GM19463 (cell line): ENCODE measurements around the gene TRIM17.
"Not testable (repeated sequence)": the region's sequence is repeated elsewhere in the genome, so short reads cannot be mapped to it uniquely, and the experiment has no call there.

Source experiments
- ATAC-seq: cut with Tn5 transposase; IDR thresholded peaks from one replicate; pipeline ENCODE4 v1.9.1; 2021; ENCODE audit warnings: mild to moderate bottlenecking, moderate library complexity; ENCODE audit not compliant: unreplicated experiment

The TRIM17 gene

GRCh38 chr1:228448372-228448771 is 31.7 kb upstream of the TRIM17 start:
- ATAC-seq, result no peak

DNA sequence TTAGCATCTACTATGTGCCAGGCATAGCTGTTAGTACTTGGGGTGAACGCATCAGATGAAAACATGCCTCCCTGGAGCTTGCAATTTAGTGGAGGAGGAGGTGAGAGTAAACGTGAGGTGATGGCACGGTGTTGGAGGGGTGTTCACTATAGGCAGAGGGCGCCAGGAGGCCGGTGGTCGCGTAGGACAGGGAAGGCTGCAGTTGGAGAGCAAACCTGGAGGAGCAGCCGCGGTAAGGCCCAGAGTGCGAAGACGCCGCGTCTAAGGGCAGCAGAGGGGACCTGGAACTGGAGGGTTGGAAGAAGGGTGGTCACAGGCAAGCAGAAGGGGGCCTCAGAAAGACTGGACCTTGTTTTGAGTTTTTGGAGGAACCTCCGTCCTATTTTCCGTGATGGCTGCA is 30.2 kb upstream of the TRIM17 start:
- ATAC-seq, result no peak

- ATAC-seq, result no peak
Observed at GRCh38 chr1:228445843-228446650, 29.4 kb upstream of the TRIM17 start.

GRCh38 chr1:228445490-228445842 is 28.8 kb upstream of the TRIM17 start:
- no peak for ATAC-seq

GRCh38 chr1:228443395-228443794 is 26.7 kb upstream of the TRIM17 start:
- ATAC-seq, result no peak

DNA sequence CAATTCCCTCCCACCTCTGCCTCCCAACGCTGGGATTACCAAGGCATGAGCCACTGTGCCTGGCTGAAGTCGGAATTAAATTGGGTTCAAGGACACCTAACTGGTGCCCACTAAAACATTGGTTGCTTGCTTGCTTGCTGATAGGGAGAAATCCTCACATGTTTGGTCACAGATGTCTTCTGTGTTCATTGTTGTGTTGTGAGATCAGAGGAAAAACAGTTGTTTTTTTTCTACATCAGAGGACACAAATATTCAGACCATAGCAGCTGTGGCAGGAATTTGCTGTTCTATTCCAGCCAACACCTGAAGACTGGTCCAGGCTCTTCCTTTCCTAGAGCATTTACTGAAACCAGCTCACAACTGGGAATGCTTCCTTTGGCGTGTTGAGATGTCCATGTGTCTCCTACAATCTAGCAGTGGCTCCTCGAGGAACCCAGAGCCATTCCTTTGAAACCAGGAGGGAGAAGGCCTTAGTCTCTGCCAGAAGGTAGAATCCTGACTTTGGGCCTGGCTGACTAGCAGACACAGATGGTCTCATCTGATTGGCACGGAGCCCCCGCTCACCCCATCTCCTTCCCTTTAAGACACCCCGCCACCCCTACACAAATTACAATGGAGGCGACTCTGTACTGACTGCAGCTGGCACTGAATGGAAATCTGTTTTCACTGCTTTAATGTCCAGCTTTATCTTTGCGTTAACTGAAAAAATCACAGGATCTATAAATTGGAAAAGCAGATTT is 24.3 kb upstream of the TRIM17 start:
- no peak for ATAC-seq

GRCh38 chr1:228438266-228438665 is 21.6 kb upstream of the TRIM17 start:
- ATAC-seq, result no peak

- ATAC-seq, result no peak
Observed at GRCh38 chr1:228437424-228437962, 20.8 kb upstream of the TRIM17 start.

DNA sequence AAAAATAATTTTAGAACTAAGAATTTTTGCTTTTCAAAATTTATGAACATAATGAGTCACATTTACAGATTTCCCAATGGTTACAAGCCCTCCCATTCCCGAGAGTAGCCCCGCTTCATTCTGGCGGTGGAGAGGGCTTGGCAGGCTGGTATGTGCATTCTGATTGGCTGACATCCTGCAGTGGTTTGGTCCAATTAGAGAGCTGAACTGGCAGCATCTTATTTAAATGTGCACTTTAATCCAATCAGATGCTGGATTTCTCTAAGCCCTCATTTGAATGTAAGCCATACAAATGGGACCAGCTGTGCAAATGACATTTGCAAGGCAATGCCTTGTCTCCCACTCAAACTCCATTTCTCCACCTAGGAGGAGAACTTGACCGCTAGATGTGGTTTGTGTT is 18.0 kb upstream of the TRIM17 start:
- no peak for ATAC-seq

GRCh38 chr1:228433337-228434053 is 16.8 kb upstream of the TRIM17 start:
- ATAC-seq, result not testable (repeated sequence)

DNA sequence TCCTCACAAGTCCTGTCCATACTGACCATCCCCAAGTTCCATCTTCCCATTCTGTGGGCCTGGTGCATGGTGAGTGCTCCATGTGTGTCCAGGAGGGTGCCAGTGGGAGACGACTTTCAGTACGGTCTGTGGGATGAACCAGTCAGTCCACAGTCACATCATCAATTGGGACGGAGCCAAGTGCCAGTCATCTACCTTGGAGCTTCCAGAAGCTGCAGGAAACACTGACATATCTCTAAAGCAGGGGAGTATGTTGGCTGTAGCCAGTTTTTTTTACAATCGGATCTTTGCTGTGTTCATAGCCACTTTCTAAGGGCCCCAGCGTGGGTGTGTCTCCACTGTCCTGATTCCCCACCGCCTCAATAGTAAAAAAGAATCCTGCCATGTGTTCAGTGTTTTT is 13.6 kb upstream of the TRIM17 start:
- ATAC-seq, result no peak

DNA sequence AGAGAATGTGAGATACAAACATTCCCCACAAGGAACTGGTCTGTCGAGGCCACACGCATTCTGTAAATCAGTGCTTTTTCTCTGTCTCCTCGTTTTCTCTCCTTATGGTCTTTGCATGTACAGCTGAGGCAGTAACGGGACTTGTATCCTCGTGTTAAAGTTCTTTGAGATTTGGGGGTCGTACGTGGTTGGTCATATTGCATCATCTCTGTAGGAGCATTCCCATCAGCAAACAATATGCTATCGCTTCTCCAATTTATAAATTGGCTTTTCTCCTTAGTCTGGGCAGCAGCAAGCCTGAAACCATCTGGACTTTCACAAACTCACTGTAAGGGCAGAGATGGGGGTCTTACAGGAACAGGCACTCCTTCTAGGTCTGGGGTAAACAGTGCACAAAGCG is 13.0 kb upstream of the TRIM17 start:
- ATAC-seq, result no peak

DNA sequence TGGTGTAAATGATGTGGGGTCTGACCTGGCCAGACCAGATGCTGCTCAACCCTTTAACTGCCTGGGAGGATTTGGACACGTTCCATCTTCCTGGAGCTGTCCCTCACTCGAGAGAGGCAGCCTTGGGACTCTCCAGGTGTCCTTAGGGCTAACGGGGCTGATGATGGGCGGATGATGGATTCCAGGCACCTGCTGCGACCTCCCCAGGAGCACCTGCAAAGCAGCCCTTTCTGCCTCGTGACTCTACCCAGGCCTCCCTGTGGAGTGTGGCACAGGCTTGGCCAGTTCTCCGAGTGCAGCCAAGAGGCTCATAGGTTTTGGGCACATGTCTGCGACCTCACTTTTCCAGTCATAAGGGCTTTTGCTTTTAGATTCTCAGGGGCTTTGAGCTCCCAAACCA is 12.3 kb upstream of the TRIM17 start:
- ATAC-seq, result no peak

- no peak for ATAC-seq
Observed at GRCh38 chr1:228428412-228428811, 11.8 kb upstream of the TRIM17 start.

- ATAC-seq, result no peak
Observed at GRCh38 chr1:228426518-228427175, 10.0 kb upstream of the TRIM17 start.

GRCh38 chr1:228424685-228425660 is 8.3 kb upstream of the TRIM17 start:
- no peak for ATAC-seq

- ATAC-seq, result no peak
Observed at GRCh38 chr1:228423404-228424053, 6.9 kb upstream of the TRIM17 start.

DNA sequence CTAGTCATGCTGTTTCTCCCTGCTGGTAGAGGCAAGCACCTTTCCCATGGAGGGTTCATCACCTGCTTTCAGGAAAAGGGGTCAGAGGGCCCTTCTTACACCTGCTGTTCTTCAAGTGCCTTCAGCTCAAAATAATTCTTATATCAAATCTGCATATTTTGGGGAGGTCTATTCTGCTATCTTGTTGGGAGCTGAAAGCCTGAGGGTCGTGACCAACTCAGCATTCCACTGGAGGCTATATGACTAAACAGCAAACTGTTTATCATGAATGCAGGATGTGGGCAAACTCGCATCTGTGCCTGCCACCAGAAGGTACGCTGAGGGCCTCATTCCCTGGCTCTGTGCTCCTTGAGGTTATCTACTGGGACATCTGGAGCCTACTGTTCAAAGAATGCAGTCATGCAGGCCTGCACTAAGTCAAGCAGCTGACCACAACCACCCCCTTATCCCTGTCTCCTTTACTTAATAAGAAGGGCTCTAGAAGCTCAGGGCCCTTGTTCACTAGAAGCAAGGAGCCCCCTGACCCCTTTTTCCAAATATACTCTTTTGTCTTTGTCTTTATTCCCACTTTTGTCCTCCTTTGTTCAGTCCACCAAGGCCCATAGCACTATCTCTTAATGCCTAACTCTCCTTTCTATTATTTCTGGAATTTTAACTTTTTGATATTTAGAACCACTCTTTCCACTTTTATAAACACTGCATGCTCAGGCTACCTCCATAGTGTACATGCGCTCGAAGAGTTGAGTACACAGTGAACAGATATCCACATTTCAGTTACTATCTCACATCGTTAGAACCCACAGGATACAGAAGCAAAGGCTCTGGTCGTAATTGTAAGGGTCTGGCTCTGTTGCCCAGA is 4.5 kb upstream of the TRIM17 start:
- no peak for ATAC-seq
